Fibroblast of skin of left biceps (primary cell): ENCODE data around the gene DUSP7.

Experiments used
- DNase-seq, 2 experiments: peaks; one replicate each; pipeline ENCODE4 v3.0.0-alpha.2; 2013; ENCODE audit warnings: low read depth in 2 of 2

Gene DUSP7

GRCh38 chr3:52086976-52087663 is 30.7 kb upstream of the DUSP7 start:
- no peak for DNase-seq

- DNase-seq: no peak
These were observed 30.1 kb upstream of the DUSP7 start for GRCh38 chr3:52086461-52086860.

GRCh38 chr3:52085681-52086282 is 29.4 kb upstream of the DUSP7 start:
- no peak for DNase-seq

GRCh38 chr3:52084954-52085680 is 28.7 kb upstream of the DUSP7 start:
- no peak for DNase-seq

GRCh38 chr3:52084216-52084945 is 28.0 kb upstream of the DUSP7 start:
- DNase-seq: no peak

- no peak for DNase-seq
These were observed 27.3 kb upstream of the DUSP7 start for GRCh38 chr3:52083556-52084087.

- no peak for DNase-seq
These were observed 26.6 kb upstream of the DUSP7 start for GRCh38 chr3:52082951-52083350.

- DNase-seq: no peak
These were observed 24.7 kb upstream of the DUSP7 start for GRCh38 chr3:52080830-52081719.

- DNase-seq: no peak
These were observed 23.6 kb upstream of the DUSP7 start for GRCh38 chr3:52079958-52080357.

GRCh38 chr3:52078781-52079560 is 22.6 kb upstream of the DUSP7 start:
- no peak for DNase-seq

GRCh38 chr3:52077925-52078324 is 21.6 kb upstream of the DUSP7 start:
- no peak for DNase-seq

GRCh38 chr3:52076896-52077780 is 20.8 kb upstream of the DUSP7 start:
- DNase-seq: no peak

- DNase-seq: no peak
These were observed 17.1 kb upstream of the DUSP7 start for GRCh38 chr3:52073490-52073889.

GRCh38 chr3:52072471-52072870 is 16.1 kb upstream of the DUSP7 start:
- no peak for DNase-seq

- no peak for DNase-seq
These were observed 15.6 kb upstream of the DUSP7 start for GRCh38 chr3:52072020-52072419.

- DNase-seq: no peak
These were observed 14.6 kb upstream of the DUSP7 start for GRCh38 chr3:52070724-52071621.

- no peak for DNase-seq
These were observed 13.5 kb upstream of the DUSP7 start for GRCh38 chr3:52069855-52070254.

GRCh38 chr3:52069135-52069534 is 12.8 kb upstream of the DUSP7 start:
- DNase-seq: no peak
